Spleen (tissue), 7 donors: Measurements from ENCODE around the gene PHYH.

Experiments
- POLR2A ChIP-seq, 3 donors: fragments of 450-650 bp; IDR thresholded peaks; one replicate each; pipeline ENCODE4 v1.5.1; 2017; ENCODE audit warnings: antibody characterized with exemption in 3 of 3, mild to moderate bottlenecking in 1 of 3
- TF ChIP-seq, protein P1 (sequence below), 11 experiments: fragments of 200-600 bp in 7 of 11; fragments of 450-650 bp in 4 of 11; sonication (generic) in 4 of 11; IDR thresholded peaks in 8 of 11; conservative IDR thresholded peaks in 3 of 11; 1 replicate in 7 of 11; 2 replicates in 4 of 11; pipeline versions ENCODE4 v1.4.0 to v1.8.0; 2016 to 2021; ENCODE audit warnings: antibody characterized with exemption in 11 of 11, inconsistent platforms in 4 of 11, mild to moderate bottlenecking in 1 of 11
- donor health status: DM: no; HTN: no; CAD: no; lungs with moderate emphysema.
- donor health status: DM: no; HTN: no; CAD: no.
- donor health status: DM: no; HTN: no; CAD: no.

GRCh38 chr10:13262433-13262832, 37.4 kb downstream of the PHYH start:
- TF ChIP-seq POLR2A (IDR thresholded peaks at IDR 0.05), result no peak
- TF ChIP-seq, protein P1, sequence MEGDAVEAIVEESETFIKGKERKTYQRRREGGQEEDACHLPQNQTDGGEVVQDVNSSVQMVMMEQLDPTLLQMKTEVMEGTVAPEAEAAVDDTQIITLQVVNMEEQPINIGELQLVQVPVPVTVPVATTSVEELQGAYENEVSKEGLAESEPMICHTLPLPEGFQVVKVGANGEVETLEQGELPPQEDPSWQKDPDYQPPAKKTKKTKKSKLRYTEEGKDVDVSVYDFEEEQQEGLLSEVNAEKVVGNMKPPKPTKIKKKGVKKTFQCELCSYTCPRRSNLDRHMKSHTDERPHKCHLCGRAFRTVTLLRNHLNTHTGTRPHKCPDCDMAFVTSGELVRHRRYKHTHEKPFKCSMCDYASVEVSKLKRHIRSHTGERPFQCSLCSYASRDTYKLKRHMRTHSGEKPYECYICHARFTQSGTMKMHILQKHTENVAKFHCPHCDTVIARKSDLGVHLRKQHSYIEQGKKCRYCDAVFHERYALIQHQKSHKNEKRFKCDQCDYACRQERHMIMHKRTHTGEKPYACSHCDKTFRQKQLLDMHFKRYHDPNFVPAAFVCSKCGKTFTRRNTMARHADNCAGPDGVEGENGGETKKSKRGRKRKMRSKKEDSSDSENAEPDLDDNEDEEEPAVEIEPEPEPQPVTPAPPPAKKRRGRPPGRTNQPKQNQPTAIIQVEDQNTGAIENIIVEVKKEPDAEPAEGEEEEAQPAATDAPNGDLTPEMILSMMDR (IDR thresholded peaks at IDR 0.05 in 8 of 11, conservative IDR thresholded peaks at IDR 0.05 in 3 of 11), result no peak
